22Rv1 (cell line): ENCODE measurements around the gene FAM170B.

ENCODE experiments used
- H3K27ac ChIP-seq: fragments of 450-650 bp; 2 replicates; pipeline ENCODE4 v1.5.1; 2017
- CTCF ChIP-seq: fragments of 450-650 bp; IDR thresholded peaks from 2 replicates; pipeline ENCODE4 v1.5.1; 2017; ENCODE audit warnings: mild to moderate bottlenecking
- ZFX ChIP-seq: fragments of 450-650 bp; IDR thresholded peaks from 2 replicates; pipeline ENCODE4 v1.6.1; 2017; ENCODE audit warnings: antibody characterized with exemption, borderline replicate concordance

FAM170B gene

GRCh38 chr10:49176310-49177268 is 42.8 kb upstream of the FAM170B start:
- no peak overlapping the region for H3K27ac ChIP-seq
- no peak for TF ChIP-seq ZFX
- no peak for TF ChIP-seq CTCF

- no peak for TF ChIP-seq CTCF
- TF ChIP-seq ZFX: no peak
- H3K27ac ChIP-seq: no peak overlapping the region
Observed at GRCh38 chr10:49175587-49176309, 41.9 kb upstream of the FAM170B start.

GRCh38 chr10:49174926-49175500 is 41.2 kb upstream of the FAM170B start:
- TF ChIP-seq CTCF (no peak), ZFX (no peak)
- no peak overlapping the region for H3K27ac ChIP-seq

- no peak overlapping the region for H3K27ac ChIP-seq
- no peak for TF ChIP-seq ZFX
- TF ChIP-seq CTCF: no peak
Observed at GRCh38 chr10:49174261-49174925, 40.6 kb upstream of the FAM170B start.

- no peak for TF ChIP-seq CTCF
- no peak for TF ChIP-seq ZFX
Observed at GRCh38 chr10:49173853-49174252, 40.0 kb upstream of the FAM170B start.

GRCh38 chr10:49173201-49173772 is 39.5 kb upstream of the FAM170B start:
- TF ChIP-seq CTCF: no peak
- TF ChIP-seq ZFX: no peak
- H3K27ac ChIP-seq: no peak overlapping the region

More at GRCh38 chr10:49173853-49174252, 40.0 kb upstream of the FAM170B start:
- H3K27ac ChIP-seq: no peak overlapping the region
